Loucy (cell line): Measurements from ENCODE around the gene OR2D3.

Source experiments
- H2AFZ ChIP-seq: fragments of 200-600 bp; sonication (generic); 2 replicates; pipeline ENCODE4 v1.6.0; 2016; ENCODE audit warnings: antibody characterized with exemption, mild to moderate bottlenecking, low read length, moderate library complexity
- H3F3A ChIP-seq: fragments of 200-600 bp; 2 replicates; pipeline ENCODE4 v1.6.0; 2016; ENCODE audit warnings: antibody characterized with exemption, low read depth, mild to moderate bottlenecking
- H3K27me3 ChIP-seq: fragments of 200-600 bp; sonication (generic); 2 replicates; pipeline ENCODE4 v1.6.1; 2014; ENCODE audit warnings: low read length, mild to moderate bottlenecking; ENCODE audit not compliant: insufficient read depth, poor library complexity, severe bottlenecking
- H3K36me3 ChIP-seq: fragments of 200-600 bp; sonication (generic); 2 replicates; pipeline ENCODE4 v1.6.1; 2016; ENCODE audit warnings: low read length; ENCODE audit not compliant: insufficient read depth
- H3K4me1 ChIP-seq: fragments of 200-600 bp; sonication (generic); 2 replicates; pipeline ENCODE4 v1.5.1; 2014; ENCODE audit warnings: low read length, mild to moderate bottlenecking; ENCODE audit not compliant: insufficient read depth, poor library complexity, severe bottlenecking
- H3K4me2 ChIP-seq: fragments of 200-600 bp; sonication (generic); 2 replicates; pipeline ENCODE4 v1.6.0; 2014; ENCODE audit warnings: antibody characterized with exemption, low read length, low read depth, mild to moderate bottlenecking; ENCODE audit not compliant: poor library complexity, severe bottlenecking
- H3K4me3 ChIP-seq: fragments of 200-600 bp; sonication (generic); 2 replicates; pipeline ENCODE4 v1.5.1; 2014; ENCODE audit warnings: low read length, mild to moderate bottlenecking, mixed read lengths; ENCODE audit not compliant: poor library complexity, severe bottlenecking
- H3K79me2 ChIP-seq: fragments of 200-600 bp; sonication (generic); 2 replicates; pipeline ENCODE4 v1.6.1; 2014; ENCODE audit warnings: low read length; ENCODE audit not compliant: insufficient read depth
- H3K9ac ChIP-seq: fragments of 200-600 bp; sonication (generic); 2 replicates; pipeline ENCODE4 v1.6.0; 2014; ENCODE audit warnings: mild to moderate bottlenecking, low read depth, low read length, moderate library complexity; ENCODE audit not compliant: poor library complexity, severe bottlenecking
- H3K9me2 ChIP-seq: fragments of 200-600 bp; sonication (generic); replicated peaks from 2 replicates; pipeline ENCODE4 v1.6.1; 2016; ENCODE audit warnings: low read depth, low read length, mixed read lengths
- H3K9me3 ChIP-seq: fragments of 200-600 bp; sonication (generic); 2 replicates; pipeline ENCODE4 v1.6.1; 2014; ENCODE audit warnings: mild to moderate bottlenecking, antibody characterized with exemption, low read length, low read depth; ENCODE audit not compliant: insufficient read depth
- H4K20me1 ChIP-seq: fragments of 200-600 bp; sonication (generic); 2 replicates; pipeline ENCODE4 v1.6.0; 2014; ENCODE audit warnings: antibody characterized with exemption, low read length, mild to moderate bottlenecking; ENCODE audit not compliant: insufficient read depth, poor library complexity, severe bottlenecking
- EZH2phosphoT487 ChIP-seq: fragments of 200-600 bp; IDR thresholded peaks from 2 replicates; pipeline ENCODE4 v1.6.1; 2018; ENCODE audit warnings: antibody characterized with exemption, mild to moderate bottlenecking, moderate library complexity, borderline replicate concordance
- TF ChIP-seq, protein P1 (sequence below): fragments of 200-600 bp; sonication (generic); conservative IDR thresholded peaks from 2 replicates; pipeline ENCODE4 v1.5.1; 2014; ENCODE audit warnings: mild to moderate bottlenecking, antibody characterized with exemption, low read length

Gene OR2D3

DNA sequence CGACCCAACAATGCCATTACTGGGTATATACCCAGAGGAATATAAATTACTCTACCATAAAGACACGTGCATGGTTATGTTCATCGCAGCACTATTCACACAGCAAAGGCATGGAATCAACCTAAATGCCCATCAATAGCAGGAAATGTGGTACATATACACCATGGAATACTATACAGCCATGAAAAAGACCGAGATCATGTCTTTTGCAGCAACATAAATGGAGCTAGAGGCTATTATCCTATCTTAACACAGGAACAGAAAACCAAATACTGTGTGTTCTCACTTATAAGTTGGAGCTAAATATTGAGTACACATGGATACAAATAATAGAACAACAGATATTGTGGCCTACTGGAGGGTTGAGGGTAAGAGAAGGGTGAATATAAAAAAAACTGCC is 32.0 kb upstream of the OR2D3 start:
- Histone ChIP-seq H3K9ac (no peak overlapping the region), H3K4me2 (no peak overlapping the region), H3K9me2 (no peaks in the 10 kb centered on the region), H3K27me3 (no peaks in the 10 kb centered on the region), H3K79me2 (no peaks in the 10 kb centered on the region), H3F3A (no peaks in the 10 kb centered on the region), H3K4me3 (no peak overlapping the region), H3K4me1 (no peaks in the 10 kb centered on the region), H4K20me1 (no peaks in the 10 kb centered on the region), H2AFZ (no peak overlapping the region), H3K36me3 (no peaks in the 10 kb centered on the region), H3K9me3 (no peaks in the 10 kb centered on the region)
- TF ChIP-seq, protein P1, sequence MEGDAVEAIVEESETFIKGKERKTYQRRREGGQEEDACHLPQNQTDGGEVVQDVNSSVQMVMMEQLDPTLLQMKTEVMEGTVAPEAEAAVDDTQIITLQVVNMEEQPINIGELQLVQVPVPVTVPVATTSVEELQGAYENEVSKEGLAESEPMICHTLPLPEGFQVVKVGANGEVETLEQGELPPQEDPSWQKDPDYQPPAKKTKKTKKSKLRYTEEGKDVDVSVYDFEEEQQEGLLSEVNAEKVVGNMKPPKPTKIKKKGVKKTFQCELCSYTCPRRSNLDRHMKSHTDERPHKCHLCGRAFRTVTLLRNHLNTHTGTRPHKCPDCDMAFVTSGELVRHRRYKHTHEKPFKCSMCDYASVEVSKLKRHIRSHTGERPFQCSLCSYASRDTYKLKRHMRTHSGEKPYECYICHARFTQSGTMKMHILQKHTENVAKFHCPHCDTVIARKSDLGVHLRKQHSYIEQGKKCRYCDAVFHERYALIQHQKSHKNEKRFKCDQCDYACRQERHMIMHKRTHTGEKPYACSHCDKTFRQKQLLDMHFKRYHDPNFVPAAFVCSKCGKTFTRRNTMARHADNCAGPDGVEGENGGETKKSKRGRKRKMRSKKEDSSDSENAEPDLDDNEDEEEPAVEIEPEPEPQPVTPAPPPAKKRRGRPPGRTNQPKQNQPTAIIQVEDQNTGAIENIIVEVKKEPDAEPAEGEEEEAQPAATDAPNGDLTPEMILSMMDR = no peak
- TF ChIP-seq EZH2phosphoT487 = no peak

DNA sequence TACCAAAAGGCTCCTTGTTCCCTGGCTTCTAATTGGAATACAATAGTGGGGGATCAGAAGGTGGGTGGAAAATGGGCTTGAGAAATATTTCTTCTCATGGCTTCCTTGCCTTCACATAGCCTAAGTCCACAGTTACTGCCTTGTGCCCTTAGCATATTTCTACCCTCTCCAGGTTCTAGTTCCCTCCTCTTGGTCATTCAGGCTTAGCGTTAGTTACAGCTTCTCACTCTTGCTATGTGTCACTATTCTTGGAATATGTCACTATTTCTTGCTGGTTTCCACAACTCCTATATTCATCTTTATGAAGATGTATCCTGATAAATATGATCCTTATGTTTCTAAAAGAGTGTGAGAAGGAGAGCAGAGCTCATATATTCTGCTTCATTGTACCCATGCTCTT is 31.0 kb upstream of the OR2D3 start:
- H3K4me2 ChIP-seq = no peak overlapping the region
- no peaks in the 10 kb centered on the region for H3K27me3 ChIP-seq
- no peak for TF ChIP-seq EZH2phosphoT487
- TF ChIP-seq, protein P1 = no peak
- H3K9me3 ChIP-seq = no peaks in the 10 kb centered on the region
- no peaks in the 10 kb centered on the region for H3F3A ChIP-seq
- H3K9me2 ChIP-seq = no peaks in the 10 kb centered on the region
- no peaks in the 10 kb centered on the region for H3K36me3 ChIP-seq
- no peaks in the 10 kb centered on the region for H3K4me1 ChIP-seq
- no peaks in the 10 kb centered on the region for H3K79me2 ChIP-seq
- no peak overlapping the region for H3K4me3 ChIP-seq
- no peak overlapping the region for H2AFZ ChIP-seq
- H3K9ac ChIP-seq = no peak overlapping the region
- H4K20me1 ChIP-seq = no peaks in the 10 kb centered on the region

DNA sequence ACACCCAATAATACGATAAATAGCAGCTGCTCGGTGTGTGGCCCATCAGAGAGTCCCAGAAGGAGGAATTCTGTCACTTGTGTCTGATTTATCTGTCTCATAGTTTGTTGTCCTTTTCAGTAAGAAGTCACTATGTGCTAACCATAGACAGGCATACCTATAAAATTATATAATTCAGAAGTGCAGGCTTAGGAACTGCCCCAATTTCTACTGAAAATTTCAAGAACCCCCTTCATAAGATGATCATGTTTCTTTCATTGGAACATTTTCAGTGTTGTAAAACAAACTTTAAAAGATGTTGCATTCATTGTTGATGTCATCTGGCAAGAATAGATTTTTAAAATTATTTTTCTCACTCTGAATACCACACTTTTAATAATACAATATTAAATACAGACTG is 28.4 kb upstream of the OR2D3 start, which contains the start of gene OR2D2:
OR2D2 (minus strand) TSS at position 101 of the 400 bp plus-strand sequence; CDS start at position 101, 0 bp downstream.
- no peaks in the 10 kb centered on the region for H3K36me3 ChIP-seq
- H3K4me2 ChIP-seq = no peak within 1 kb of the TSS
- H3F3A ChIP-seq = no peaks in the 10 kb centered on the region
- no peak within 1 kb of the TSS for H3K9ac ChIP-seq
- H3K9me2 ChIP-seq = no peaks in the 10 kb centered on the region
- H3K4me3 ChIP-seq = no peak within 1 kb of the TSS
- H3K9me3 ChIP-seq = no peaks in the 10 kb centered on the region
- no peaks in the 10 kb centered on the region for H3K27me3 ChIP-seq
- no peaks in the 10 kb centered on the region for H3K4me1 ChIP-seq
- H2AFZ ChIP-seq = no peak within 1 kb of the TSS
- H4K20me1 ChIP-seq = no peaks in the 10 kb centered on the region
- TF ChIP-seq, protein P1 = no peak
- TF ChIP-seq EZH2phosphoT487 = no peak
- no peaks in the 10 kb centered on the region for H3K79me2 ChIP-seq
